H7 (cell line): Measurements from ENCODE around the gene STUB1. TPM values are rescaled to one million over a fixed set of nuclear protein-coding genes. Genes with fewer than 3 reads are reported as not detected.

Experiments
- DNase-seq: peaks from one replicate; pipeline ENCODE4 v3.0.0; 2012
- H3K27me3 ChIP-seq: 2 replicates; pipeline ENCODE4 v1.6.0; 2011; ENCODE audit warnings: mild to moderate bottlenecking, low read length; ENCODE audit not compliant: control insufficient read depth, insufficient read depth
- H3K36me3 ChIP-seq: replicated peaks from 2 replicates; pipeline ENCODE4 v1.5.1; 2011; ENCODE audit warnings: low read length; ENCODE audit not compliant: control insufficient read depth, insufficient read depth
- H3K4me3 ChIP-seq: 2 replicates; pipeline ENCODE4 v1.5.1; 2011; ENCODE audit warnings: low read depth, mild to moderate bottlenecking, control low read depth, low read length, moderate library complexity; ENCODE audit not compliant: insufficient read depth
- total RNA-seq: library from RNA; depleted of rRNA; stranded (reverse); fragments of >200 nt; shearing (Covaris generic); gene quantifications from 2 replicates; pipeline ENCODE4 v1.2.3, GENCODE V29; 2014

The STUB1 gene
- total RNA-seq, 1 experiment from 2014 or later, result 115 TPM

DNA sequence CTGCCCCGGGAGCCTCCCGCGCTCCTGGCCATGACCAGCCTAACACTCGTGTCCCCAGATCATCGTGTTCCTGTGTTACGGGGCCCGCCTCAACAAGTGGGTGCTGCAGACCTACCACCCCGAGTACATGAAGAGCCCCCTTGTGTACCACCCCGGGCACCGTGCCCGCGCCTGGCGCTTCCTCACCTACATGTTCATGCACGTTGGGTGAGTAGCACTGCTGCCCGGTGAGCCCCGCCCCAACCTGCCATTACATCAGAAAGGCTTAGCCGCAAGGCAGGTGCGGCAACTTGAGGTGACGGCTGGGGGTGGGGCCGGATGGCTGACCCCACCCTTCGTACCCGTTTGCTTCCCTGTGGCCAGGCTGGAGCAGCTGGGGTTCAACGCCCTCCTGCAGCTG lies 3.3 kb upstream of the STUB1 start:
- Histone ChIP-seq H3K27me3 (no peaks in the 10 kb centered on the region), H3K36me3 (peaks cover 7% of the 10 kb centered on the region), H3K4me3 (no peak overlapping the region)
- DNase-seq, result peak; percentile 76

DNA sequence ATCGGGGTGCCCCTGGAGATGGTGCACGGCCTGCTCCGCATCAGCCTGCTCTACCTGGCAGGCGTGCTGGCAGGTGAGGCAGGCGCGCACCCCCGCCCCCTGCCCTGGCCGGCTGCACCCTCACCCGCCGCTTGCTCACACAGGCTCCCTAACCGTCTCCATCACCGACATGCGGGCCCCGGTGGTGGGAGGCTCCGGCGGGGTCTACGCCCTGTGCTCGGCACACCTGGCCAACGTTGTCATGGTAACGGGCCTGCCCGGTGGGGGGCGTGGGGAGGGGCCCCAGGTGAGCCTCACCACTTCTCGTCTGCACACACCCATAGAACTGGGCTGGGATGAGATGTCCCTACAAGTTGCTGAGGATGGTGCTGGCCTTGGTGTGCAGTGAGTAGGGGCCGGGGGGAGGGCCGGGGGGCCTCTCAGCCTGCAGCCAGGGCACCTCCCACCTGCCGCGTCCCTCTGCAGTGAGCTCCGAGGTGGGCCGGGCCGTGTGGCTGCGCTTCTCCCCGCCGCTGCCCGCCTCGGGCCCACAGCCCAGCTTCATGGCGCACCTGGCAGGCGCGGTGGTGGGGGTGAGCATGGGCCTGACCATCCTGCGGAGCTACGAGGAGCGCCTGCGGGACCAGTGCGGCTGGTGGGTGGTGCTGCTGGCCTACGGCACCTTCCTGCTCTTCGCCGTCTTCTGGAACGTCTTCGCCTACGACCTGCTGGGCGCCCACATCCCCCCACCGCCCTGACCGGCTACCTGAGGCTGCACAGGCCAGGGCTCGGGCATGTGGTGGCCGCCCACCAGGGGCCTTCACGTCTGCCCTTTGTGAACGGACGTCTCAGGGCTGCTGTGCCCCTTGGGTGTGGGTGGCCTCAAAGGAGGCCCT lies 2.7 kb upstream of the STUB1 start:
- no peak overlapping the region for H3K4me3 ChIP-seq
- H3K36me3 ChIP-seq, result peaks cover 13% of the 10 kb centered on the region
- peak; percentile 89 for DNase-seq
- H3K27me3 ChIP-seq, result no peaks in the 10 kb centered on the region

DNA sequence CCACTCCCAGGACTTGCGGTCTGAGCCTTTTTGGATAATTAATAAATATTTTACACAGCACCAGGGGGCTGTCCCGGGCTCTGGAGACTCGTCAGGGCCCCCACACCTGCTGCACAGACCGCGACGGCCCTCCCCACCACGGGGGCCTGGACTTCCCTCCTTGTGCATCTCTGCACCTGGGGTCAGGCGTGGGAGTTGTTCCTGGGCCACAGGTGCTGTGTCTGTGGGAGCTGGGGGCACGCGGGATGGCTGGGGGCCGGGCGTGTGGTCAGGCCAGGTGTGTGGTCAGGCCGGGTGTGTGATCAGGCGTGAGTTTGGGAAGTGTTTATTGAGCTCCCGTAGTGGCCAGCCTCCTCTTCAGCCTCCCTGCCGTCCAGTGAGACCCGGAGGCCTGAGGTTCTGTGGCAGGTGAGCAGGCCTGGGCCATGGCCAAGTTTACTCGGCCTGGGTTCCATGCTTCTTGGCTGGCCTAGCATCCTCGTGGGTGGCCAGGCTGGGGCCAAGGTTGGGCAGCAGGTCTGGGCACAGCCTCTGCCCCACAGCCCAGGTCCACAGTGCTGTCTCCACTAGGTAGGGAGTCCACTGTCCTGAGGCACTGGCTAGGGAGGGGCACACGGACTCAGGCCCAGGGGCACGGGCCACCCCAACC lies 1.9 kb upstream of the STUB1 start:
- Histone ChIP-seq H3K27me3 (no peaks in the 10 kb centered on the region), H3K4me3 (no peak overlapping the region), H3K36me3 (peaks cover 11% of the 10 kb centered on the region)
- DNase-seq, result no peak

DNA sequence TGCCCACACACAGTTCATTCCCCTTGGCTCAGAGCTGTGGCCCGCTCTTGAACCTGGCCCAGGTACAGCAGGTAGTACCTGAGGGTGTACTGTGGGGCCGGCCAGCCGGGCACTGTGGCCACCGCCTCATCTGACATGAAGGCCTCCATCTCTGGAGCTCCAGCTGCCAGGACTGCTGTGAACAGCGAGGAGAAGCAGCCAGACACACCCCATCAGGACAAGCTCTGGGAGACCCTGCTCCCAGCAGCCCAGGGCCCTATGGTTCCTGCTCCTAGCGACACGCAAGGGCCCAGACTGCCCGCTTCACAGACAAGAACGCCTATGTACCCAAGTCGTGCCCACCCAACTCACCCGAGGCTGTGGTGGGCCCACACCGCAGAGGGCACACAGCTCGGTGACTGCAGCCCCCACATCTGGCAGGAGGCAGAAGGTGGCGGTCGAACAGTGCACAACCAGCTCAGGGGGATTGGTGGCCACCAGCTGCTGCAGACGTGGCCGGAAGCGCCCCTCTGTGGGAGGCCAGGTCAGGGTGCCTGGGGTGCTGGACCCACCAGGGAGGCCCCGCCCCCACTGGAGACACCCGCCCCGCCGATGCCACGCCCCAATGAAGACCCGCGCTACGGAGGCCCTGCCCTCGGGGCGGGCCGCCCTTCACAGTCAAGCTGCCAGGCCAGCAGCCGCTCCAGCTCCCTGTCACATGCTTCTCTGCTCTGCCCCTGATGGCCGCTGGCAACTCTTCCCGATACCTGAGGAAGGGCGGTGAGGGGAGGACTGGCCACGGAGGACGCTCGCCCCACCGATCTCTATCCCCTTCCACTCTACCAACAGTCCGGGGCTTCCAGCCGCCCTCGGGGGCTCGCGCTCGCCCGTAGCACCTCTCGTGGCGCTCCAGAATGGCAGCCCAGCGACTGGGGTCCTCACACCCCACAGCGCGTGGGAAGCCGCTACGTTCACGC lies 1.1 kb upstream of the STUB1 start:
- Histone ChIP-seq H3K27me3 (no peaks in the 10 kb centered on the region), H3K36me3 (peaks cover 11% of the 10 kb centered on the region), H3K4me3 (peak overlapping the region; percentile 65)
- peak; percentile 91 for DNase-seq

DNA sequence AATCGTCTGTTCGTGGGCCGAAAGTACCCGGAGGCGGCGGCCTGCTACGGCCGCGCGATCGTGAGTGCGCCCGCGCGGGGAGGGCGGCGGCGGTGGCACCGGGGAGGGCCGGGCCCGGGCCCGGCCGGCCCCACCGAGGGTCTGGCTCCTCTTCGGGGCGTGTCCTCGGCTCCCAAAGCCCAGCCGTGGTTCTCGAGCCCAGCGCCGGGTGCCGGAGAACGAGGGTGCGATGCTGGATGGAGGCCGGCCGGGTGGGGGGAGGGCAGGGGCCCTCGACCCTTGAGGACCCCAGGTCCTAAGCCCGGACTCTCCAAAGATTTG lies 375 bp downstream of the STUB1 start:
- Histone ChIP-seq H3K36me3 (peaks cover 11% of the 10 kb centered on the region), H3K4me3 (peak overlapping the region; percentile 90), H3K27me3 (no peaks in the 10 kb centered on the region)
- DNase-seq, result peak; percentile 73

DNA sequence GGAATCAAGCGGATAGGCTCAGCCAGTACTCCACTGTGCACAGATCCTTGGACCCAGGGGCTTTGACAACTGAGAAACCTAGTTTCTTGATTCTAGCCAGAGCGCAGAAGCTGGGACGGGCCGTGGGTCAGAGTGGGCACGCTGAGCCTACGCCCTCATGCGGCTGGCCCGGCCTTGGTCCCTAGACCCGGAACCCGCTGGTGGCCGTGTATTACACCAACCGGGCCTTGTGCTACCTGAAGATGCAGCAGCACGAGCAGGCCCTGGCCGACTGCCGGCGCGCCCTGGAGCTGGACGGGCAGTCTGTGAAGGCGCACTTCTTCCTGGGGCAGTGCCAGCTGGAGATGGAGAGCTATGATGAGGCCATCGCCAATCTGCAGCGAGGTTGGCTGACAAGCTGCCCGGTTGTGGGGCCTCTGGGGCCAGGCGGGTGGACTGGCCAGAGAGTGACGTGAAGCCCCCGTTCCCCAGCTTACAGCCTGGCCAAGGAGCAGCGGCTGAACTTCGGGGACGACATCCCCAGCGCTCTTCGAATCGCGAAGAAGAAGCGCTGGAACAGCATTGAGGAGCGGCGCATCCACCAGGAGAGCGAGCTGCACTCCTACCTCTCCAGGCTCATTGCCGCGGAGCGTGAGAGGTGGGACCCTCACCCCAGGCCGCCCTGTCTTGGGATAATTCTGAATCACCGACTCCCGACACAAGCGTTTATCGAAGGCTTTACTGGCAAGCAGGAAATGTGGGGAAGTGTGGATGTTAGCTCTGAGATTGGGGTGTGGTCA lies 946 bp downstream of the STUB1 start:
- Histone ChIP-seq H3K36me3 (peaks cover 11% of the 10 kb centered on the region), H3K4me3 (peak overlapping the region; percentile 90), H3K27me3 (no peaks in the 10 kb centered on the region)
- DNase-seq, result peak; percentile 73

DNA sequence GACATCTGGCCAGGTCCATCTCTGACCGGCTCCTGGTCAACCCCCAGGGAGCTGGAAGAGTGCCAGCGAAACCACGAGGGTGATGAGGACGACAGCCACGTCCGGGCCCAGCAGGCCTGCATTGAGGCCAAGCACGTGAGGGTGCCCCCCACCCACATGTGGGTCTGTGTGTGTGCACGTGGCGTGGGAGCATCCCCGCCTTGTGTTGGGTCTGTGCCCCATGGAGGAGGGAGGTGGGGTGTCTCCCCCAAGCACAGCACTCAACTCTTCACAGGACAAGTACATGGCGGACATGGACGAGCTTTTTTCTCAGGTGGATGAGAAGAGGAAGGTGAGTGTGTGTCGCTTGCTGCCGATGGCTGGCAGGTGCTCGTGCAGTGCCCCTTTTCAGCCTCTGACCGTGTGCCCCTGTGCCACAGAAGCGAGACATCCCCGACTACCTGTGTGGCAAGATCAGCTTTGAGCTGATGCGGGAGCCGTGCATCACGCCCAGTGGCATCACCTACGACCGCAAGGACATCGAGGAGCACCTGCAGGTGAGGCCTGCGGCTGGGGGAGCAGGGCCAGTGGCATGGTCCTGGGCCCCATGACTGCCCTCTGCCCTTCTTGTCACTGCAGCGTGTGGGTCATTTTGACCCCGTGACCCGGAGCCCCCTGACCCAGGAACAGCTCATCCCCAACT lies 1.7 kb downstream of the STUB1 start:
- Histone ChIP-seq H3K36me3 (peaks cover 11% of the 10 kb centered on the region), H3K4me3 (no peak overlapping the region), H3K27me3 (no peaks in the 10 kb centered on the region)
- no peak for DNase-seq

DNA sequence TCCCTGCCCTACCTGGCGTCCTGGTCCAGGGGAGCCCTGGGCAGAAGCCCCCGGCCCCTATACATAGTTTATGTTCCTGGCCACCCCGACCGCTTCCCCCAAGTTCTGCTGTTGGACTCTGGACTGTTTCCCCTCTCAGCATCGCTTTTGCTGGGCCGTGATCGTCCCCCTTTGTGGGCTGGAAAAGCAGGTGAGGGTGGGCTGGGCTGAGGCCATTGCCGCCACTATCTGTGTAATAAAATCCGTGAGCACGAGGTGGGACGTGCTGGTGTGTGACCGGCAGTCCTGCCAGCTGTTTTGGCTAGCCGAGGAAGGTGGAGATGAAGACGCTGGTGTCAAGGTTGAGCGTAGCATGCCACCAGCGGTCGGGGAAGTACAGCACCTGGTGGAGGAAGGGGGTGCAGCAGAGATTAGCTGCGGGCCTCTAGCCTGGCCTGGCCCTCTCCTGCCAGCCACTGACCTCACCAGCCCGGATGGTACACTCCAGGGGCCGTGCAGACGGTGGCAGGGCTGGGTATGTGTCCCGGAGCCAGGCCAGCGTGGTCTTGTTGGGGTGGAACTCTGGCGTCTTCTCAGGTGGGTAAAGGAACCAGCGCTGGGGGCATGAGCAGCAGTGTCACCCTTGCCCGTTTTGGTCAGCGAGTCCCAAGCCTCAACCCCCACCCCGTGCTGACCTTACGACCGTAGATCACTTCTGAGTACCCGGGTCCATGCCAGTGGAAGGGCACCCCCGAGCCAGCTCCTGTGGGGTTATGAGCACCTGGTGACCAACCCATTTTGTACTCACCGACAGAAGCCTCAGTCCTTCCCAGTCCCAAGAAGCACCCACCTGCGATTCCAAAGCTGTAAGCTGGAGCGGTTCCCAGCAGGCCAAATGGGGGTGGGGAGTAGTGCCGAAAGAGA lies 2.5 kb downstream of the STUB1 start:
- Histone ChIP-seq H3K27me3 (no peaks in the 10 kb centered on the region), H3K4me3 (peak overlapping the region; percentile 87), H3K36me3 (peaks cover 11% of the 10 kb centered on the region)
- DNase-seq, result peak; percentile 57

DNA sequence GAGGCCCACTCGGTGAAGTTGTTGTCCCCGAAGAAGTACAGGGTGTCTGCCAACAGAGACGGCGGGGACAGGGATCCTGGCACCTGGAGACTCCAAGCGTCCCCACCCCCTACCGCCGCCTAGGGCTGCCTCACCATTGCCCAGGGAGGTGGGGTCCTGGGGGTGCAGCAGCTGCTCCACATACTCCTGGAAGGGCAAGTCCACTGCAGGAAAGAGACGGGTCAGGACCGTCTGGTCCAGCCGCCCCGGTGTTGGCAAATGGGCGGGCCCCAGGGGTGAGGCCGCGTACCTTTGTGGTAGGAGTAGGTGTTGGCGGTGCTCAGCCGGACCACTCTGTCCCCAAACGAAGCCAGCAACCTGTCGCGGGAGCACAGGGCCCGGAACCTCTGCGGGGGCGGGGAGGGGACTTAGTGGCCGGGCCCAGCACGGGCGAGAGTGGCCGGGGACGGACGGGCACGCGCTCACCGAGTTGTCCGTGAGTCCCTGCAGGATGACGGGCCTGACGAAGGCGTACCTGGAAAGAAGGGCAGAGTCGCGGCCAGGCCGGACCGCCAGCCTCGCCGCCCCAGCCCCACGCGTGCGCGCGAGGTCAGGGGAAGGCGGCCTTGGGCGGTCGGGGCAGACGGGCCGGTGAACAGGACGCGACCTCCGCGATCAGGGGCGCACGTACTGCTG lies 3.3 kb downstream of the STUB1 start:
- DNase-seq, result peak; percentile 77
- peaks cover 11% of the 10 kb centered on the region for H3K36me3 ChIP-seq

DNA sequence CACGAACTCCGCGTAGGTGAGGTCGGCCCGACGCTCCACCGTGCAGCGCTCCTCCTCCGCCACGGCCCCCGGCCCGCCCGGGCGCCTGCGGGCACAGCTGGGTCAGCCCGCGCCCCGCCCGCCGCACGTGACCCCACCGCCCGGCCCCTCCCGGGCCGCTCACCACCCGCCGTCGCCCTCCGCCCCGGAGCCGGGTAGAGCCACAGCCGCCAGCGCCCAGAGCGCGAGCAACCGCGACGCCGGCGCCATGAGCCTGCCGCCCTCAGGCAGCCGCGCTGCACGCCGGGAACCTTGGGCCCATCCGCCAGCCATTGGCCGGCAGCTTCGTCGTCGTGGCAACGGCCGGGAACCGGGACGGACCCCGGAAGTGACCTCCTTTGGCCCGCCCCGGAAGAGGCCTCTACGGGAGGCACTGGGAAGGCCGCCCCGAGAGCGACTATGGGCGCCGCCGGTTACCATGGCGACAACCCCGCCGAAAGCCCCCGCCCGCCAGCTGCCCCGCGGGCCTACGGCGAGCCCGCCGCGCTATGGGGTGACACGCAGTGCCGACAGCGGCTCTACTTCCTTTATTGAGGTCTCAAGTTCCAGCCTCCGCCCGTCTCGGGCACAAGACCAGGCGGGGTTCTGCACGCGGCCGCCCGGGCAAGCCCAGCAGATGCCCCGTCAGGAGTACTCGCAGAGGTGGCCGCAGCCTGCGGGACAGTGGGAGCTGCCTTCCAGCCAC lies 4.0 kb downstream of the STUB1 start, which contains the start of gene JMJD8:
JMJD8 (minus strand) TSS at position 264 of the 724 bp plus-strand sequence; CDS start at position 249, 15 bp downstream.
- Histone ChIP-seq H3K36me3 (peaks cover 11% of the 10 kb centered on the region), H3K27me3 (no peaks in the 10 kb centered on the region), H3K4me3 (peak within 1 kb of the TSS; percentile 87)
- DNase-seq, result peak; percentile 99

More for the DNA sequence above, 3.3 kb downstream of the STUB1 start:
- H3K27me3 ChIP-seq, result no peaks in the 10 kb centered on the region
- peak overlapping the region; percentile 87 for H3K4me3 ChIP-seq

DNA sequence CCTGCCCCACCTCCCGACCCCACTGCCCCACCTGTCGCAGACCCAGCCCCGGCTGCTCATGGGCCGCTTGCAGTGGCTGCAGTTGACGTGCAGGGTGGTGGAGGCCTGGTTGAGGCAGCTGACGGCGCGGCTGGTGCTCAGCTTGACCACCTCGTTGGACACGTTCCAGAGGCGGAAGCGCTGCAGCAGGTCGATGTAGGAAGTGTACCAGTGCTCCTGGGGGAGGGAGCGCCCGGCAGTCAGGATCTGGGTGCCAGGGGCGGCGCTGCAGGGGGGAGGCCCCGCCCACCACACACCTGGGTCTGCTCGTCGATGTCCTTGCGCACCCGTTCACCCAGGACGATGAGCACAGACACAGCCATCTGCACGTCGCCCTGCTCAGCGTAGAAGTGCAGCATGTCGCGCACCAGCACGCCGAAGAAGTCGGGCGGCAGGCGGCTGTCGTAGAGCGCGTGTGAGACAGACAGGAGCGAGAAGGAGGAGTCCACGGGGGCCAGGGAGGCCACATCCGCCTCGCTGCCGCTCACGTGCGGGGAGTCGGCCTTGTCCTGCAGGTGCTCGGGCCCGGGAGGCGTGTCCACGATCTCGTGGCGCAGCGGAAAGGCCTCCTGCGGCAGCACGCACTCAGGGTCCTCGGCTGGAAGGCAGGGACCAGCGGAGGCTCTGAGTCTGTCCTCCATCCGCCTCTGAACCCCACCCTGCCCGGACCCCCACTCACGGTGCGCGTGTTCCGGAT lies 4.9 kb downstream of the STUB1 start:
- Histone ChIP-seq H3K36me3 (peaks cover 11% of the 10 kb centered on the region), H3K27me3 (no peaks in the 10 kb centered on the region), H3K4me3 (no peak overlapping the region)
- no peak for DNase-seq
